B cell (primary cell): Measurements from ENCODE around the gene IKZF2.

ENCODE experiments used
- EZH2 ChIP-seq: IDR thresholded peaks from 2 replicates; pipeline ENCODE4 v1.6.1; 2012; ENCODE audit warnings: borderline replicate concordance, low read depth, mild to moderate bottlenecking, moderate library complexity, low read length; ENCODE audit not compliant: insufficient read depth, poor library complexity, severe bottlenecking
- TF ChIP-seq, protein P1 (sequence below): fragments of 200-600 bp; IDR thresholded peaks from one replicate; pipeline ENCODE4 v1.8.0; 2022; ENCODE audit warnings: antibody characterized with exemption, mild to moderate bottlenecking

DNA sequence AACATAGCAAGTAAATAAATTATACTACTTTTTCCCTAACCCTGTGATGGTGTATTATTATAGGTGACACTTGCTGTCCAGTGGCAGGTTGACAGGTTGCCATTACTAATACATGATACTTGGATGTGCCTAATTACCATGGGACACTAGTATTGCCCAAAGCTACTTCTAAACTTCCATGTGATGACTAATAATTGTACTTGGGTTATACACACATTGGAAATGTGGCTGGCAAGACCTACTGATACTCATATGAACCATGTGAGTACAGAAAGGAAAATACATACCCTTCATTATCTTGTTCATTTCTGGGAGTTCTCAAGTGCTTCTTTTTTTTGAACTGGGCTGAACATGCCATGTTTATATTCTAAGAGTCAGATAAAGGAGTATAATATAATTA lies 156.4 kb downstream of the IKZF2 start:
- TF ChIP-seq, protein P1, sequence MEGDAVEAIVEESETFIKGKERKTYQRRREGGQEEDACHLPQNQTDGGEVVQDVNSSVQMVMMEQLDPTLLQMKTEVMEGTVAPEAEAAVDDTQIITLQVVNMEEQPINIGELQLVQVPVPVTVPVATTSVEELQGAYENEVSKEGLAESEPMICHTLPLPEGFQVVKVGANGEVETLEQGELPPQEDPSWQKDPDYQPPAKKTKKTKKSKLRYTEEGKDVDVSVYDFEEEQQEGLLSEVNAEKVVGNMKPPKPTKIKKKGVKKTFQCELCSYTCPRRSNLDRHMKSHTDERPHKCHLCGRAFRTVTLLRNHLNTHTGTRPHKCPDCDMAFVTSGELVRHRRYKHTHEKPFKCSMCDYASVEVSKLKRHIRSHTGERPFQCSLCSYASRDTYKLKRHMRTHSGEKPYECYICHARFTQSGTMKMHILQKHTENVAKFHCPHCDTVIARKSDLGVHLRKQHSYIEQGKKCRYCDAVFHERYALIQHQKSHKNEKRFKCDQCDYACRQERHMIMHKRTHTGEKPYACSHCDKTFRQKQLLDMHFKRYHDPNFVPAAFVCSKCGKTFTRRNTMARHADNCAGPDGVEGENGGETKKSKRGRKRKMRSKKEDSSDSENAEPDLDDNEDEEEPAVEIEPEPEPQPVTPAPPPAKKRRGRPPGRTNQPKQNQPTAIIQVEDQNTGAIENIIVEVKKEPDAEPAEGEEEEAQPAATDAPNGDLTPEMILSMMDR = no peak
- no peak for TF ChIP-seq EZH2
